Esophagus muscularis mucosa (tissue), 3 donors: Measurements from ENCODE around the gene MND1.

ENCODE experiments used
- CTCF ChIP-seq, 3 experiments: fragments of 200-600 bp in 2 of 3; fragments of 450-650 bp in 1 of 3; sonication (generic) in 2 of 3; IDR thresholded peaks; one replicate each; pipeline ENCODE4 v1.5.1; 2017 to 2019; ENCODE audit warnings: antibody characterized with exemption in 3 of 3, mild to moderate bottlenecking in 2 of 3, moderate library complexity in 1 of 3
- POLR2A ChIP-seq: fragments of 450-650 bp; IDR thresholded peaks from one replicate; pipeline ENCODE4 v1.6.1; 2017; ENCODE audit warnings: antibody characterized with exemption, moderate library complexity, mild to moderate bottlenecking, low read depth
- POLR2AphosphoS5 ChIP-seq, 2 donors: sonication (generic); formaldehyde crosslinking; IDR thresholded peaks; one replicate each; pipeline ENCODE4 v1.6.1; 2017; ENCODE audit warnings: antibody characterized with exemption in 2 of 2

GRCh38 chr4:153453402-153453801 lies 108.9 kb downstream of the MND1 start:
- TF ChIP-seq CTCF (IDR thresholded peaks at IDR 0.05) (no peak), POLR2AphosphoS5 (IDR thresholded peaks at IDR 0.05) (no peak), POLR2A (no peak)
